H9 (cell line): ENCODE results near the gene SHISA8. TPM values are rescaled to one million over a fixed set of nuclear protein-coding genes. Genes with fewer than 3 reads are reported as not detected.

Experiments
- DNase-seq: peaks from one replicate; pipeline ENCODE4 v3.0.0-alpha.2; 2017
- H2AFZ ChIP-seq: one replicate; pipeline ENCODE4 v1.6.1; 2013; ENCODE audit warnings: mild to moderate bottlenecking, low read length, control low read depth, moderate library complexity
- H2AK5ac ChIP-seq: 2 replicates; pipeline ENCODE4 v1.6.1; 2013; ENCODE audit warnings: low read length, control low read depth, mixed read lengths; ENCODE audit not compliant: insufficient read length
- H2BK120ac ChIP-seq: one replicate; pipeline ENCODE4 v1.6.1; 2013; ENCODE audit warnings: low read depth, mild to moderate bottlenecking, low read length, control low read depth, inconsistent platforms; ENCODE audit not compliant: poor library complexity, severe bottlenecking
- H2BK12ac ChIP-seq: 2 replicates; pipeline ENCODE4 v1.6.1; 2013; ENCODE audit warnings: low read length, control low read depth, mixed read lengths, low read depth; ENCODE audit not compliant: insufficient read length
- H2BK15ac ChIP-seq: 2 replicates; pipeline ENCODE4 v1.6.1; 2013; ENCODE audit warnings: low read depth, low read length, control low read depth
- H2BK20ac ChIP-seq: one replicate; pipeline ENCODE4 v1.6.1; 2013; ENCODE audit warnings: low read depth, mild to moderate bottlenecking, low read length, control low read depth, inconsistent platforms; ENCODE audit not compliant: poor library complexity, severe bottlenecking
- H2BK5ac ChIP-seq: 2 replicates; pipeline ENCODE4 v1.6.1; 2013; ENCODE audit warnings: low read length, control low read depth, mixed read lengths; ENCODE audit not compliant: insufficient read length
- H3K14ac ChIP-seq: 2 replicates; pipeline ENCODE4 v1.6.1; 2013; ENCODE audit warnings: low read length, control low read depth; ENCODE audit not compliant: insufficient read depth
- H3K18ac ChIP-seq: 2 replicates; pipeline ENCODE4 v1.6.1; 2013; ENCODE audit warnings: low read depth, mild to moderate bottlenecking, mixed read lengths, low read length, control low read depth; ENCODE audit not compliant: insufficient read length
- H3K23ac ChIP-seq: 2 replicates; pipeline ENCODE4 v1.6.1; 2013; ENCODE audit warnings: low read length, control low read depth, mixed read lengths, low read depth; ENCODE audit not compliant: insufficient read length
- H3K23me2 ChIP-seq: 2 replicates; pipeline ENCODE4 v1.6.1; 2013; ENCODE audit warnings: low read depth, mild to moderate bottlenecking, mixed read lengths, low read length, control low read depth; ENCODE audit not compliant: insufficient read length, poor library complexity, severe bottlenecking
- H3K27ac ChIP-seq: 2 replicates; pipeline ENCODE4 v1.5.1; 2013; ENCODE audit warnings: low read length, control low read depth, mixed read lengths, low read depth; ENCODE audit not compliant: insufficient read length
- H3K27me3 ChIP-seq: 2 replicates; pipeline ENCODE4 v1.6.1; 2013; ENCODE audit warnings: low read length, control low read depth, inconsistent platforms; ENCODE audit not compliant: insufficient read depth
- H3K4ac ChIP-seq: 2 replicates; pipeline ENCODE4 v1.6.1; 2013; ENCODE audit warnings: low read depth, mild to moderate bottlenecking, control low read depth, inconsistent platforms, low read length, moderate library complexity
- H3K4me1 ChIP-seq: 2 replicates; pipeline ENCODE4 v1.6.1; 2013; ENCODE audit warnings: low read length, control low read depth, inconsistent platforms; ENCODE audit not compliant: insufficient read depth
- H3K4me2 ChIP-seq: 2 replicates; pipeline ENCODE4 v1.6.1; 2013; ENCODE audit warnings: low read length, control low read depth, mixed read lengths; ENCODE audit not compliant: insufficient read length, insufficient read depth
- H3K56ac ChIP-seq: 2 replicates; pipeline ENCODE4 v1.6.1; 2013; ENCODE audit warnings: low read depth, mild to moderate bottlenecking, mixed read lengths, low read length, control low read depth; ENCODE audit not compliant: insufficient read length
- H3K79me1 ChIP-seq: 2 replicates; pipeline ENCODE4 v1.6.1; 2013; ENCODE audit warnings: low read depth, mild to moderate bottlenecking, moderate library complexity, low read length, control low read depth, inconsistent platforms; ENCODE audit not compliant: insufficient read depth, poor library complexity, severe bottlenecking
- H3K79me2 ChIP-seq: 2 replicates; pipeline ENCODE4 v1.6.1; 2013; ENCODE audit warnings: low read length, control low read depth, inconsistent platforms; ENCODE audit not compliant: insufficient read depth
- H3K9ac ChIP-seq: 2 replicates; pipeline ENCODE4 v1.6.1; 2013; ENCODE audit warnings: low read length, control low read depth, mixed read lengths; ENCODE audit not compliant: insufficient read length; ENCODE audit errors: extremely low read depth
- H3K9me3 ChIP-seq: one replicate; pipeline ENCODE4 v1.6.1; 2013; ENCODE audit warnings: low read depth, low read length, inconsistent platforms; ENCODE audit not compliant: control insufficient read depth
- H3T11ph ChIP-seq: one replicate; pipeline ENCODE4 v1.6.1; 2013; ENCODE audit warnings: mild to moderate bottlenecking, low read length, control low read depth, inconsistent platforms
- H4K20me1 ChIP-seq: one replicate; pipeline ENCODE4 v1.6.1; 2013; ENCODE audit not compliant: control insufficient read depth, insufficient read length, insufficient read depth
- H4K5ac ChIP-seq: 2 replicates; pipeline ENCODE4 v1.6.1; 2013; ENCODE audit warnings: low read depth, mild to moderate bottlenecking, mixed read lengths, low read length, control low read depth; ENCODE audit not compliant: insufficient read length
- H4K8ac ChIP-seq: replicated peaks from 2 replicates; pipeline ENCODE4 v1.6.1; 2013; ENCODE audit warnings: low read length, control low read depth, mixed read lengths, low read depth; ENCODE audit not compliant: insufficient read length
- H4K91ac ChIP-seq: 2 replicates; pipeline ENCODE4 v1.6.1; 2013; ENCODE audit warnings: low read depth, mild to moderate bottlenecking, moderate library complexity, mixed read lengths, low read length, control low read depth; ENCODE audit not compliant: insufficient read length
- H3K27ac Mint-ChIP-seq, 3 experiments: 2 replicates in 2 of 3; 3 replicates in 1 of 3; pipeline ENCODE4 v1.8.0; 2020 to 2021; ENCODE audit warnings: mixed read lengths in 3 of 3, mild to moderate bottlenecking in 1 of 3, moderate library complexity in 1 of 3
- H3K27me3 Mint-ChIP-seq: 2 replicates; pipeline ENCODE4 v1.8.0; 2021; ENCODE audit warnings: low read depth, mild to moderate bottlenecking, moderate library complexity, mixed read lengths
- H3K36me3 Mint-ChIP-seq, 3 experiments: 2 replicates in 2 of 3; 3 replicates in 1 of 3; pipeline ENCODE4 v1.8.0; 2020 to 2021; ENCODE audit warnings: low read depth in 3 of 3, mixed read lengths in 3 of 3; ENCODE audit not compliant: insufficient read depth in 1 of 3
- H3K4me1 Mint-ChIP-seq, 2 experiments: 2 replicates each; pipeline ENCODE4 v1.8.0; 2020; ENCODE audit warnings: mixed read lengths in 2 of 2
- H3K4me3 Mint-ChIP-seq, 2 experiments: 2 replicates in 1 of 2; 3 replicates in 1 of 2; pipeline ENCODE4 v1.8.0; 2020 to 2021; ENCODE audit warnings: mild to moderate bottlenecking in 2 of 2, mixed read lengths in 2 of 2, moderate library complexity in 1 of 2
- H3K9me3 Mint-ChIP-seq, 2 experiments: 2 replicates in 1 of 2; 3 replicates in 1 of 2; pipeline ENCODE4 v1.8.0; 2020; ENCODE audit warnings: mild to moderate bottlenecking in 2 of 2, mixed read lengths in 2 of 2, moderate library complexity in 1 of 2
- CTCF ChIP-seq: fragments of 200-600 bp; sonication (generic); conservative IDR thresholded peaks from 3 replicates; pipeline ENCODE4 v1.8.0; 2021; ENCODE audit warnings: antibody characterized with exemption, mild to moderate bottlenecking
- WGBS: extraction: QIAGEN DNeasy Blood & Tissue Kit; methylation state at CpG from one replicate; pipeline ENCODE4 v1.1.7; 2013; ENCODE audit warnings: missing lambda C conversion rate, low lambda C conversion rate, mixed read lengths; ENCODE audit not compliant: insufficient read length; ENCODE audit errors: extremely low coverage; 5-methylcytosine and 5-hydroxymethylcytosine counted together
- total RNA-seq: library from RNA; stranded (reverse); gene quantifications from 2 replicates; pipeline ENCODE4 v1.2.1, GENCODE V29; 2021

SHISA8 gene
- total RNA-seq, 1 experiment from 2014 or later = 1.4 TPM

GRCh38 chr22:41913040-41913719 lies 1.7 kb downstream of the SHISA8 start:
- no peak for DNase-seq
- H3K9me3 Mint-ChIP-seq = no peaks in the 10 kb centered on the region; a peak in 2 of 5 replicates
- Histone ChIP-seq H3K14ac (no peak overlapping the region), H3K56ac (no peak overlapping the region), H3K27ac (no peak overlapping the region), H4K20me1 (peaks cover 2% of the 10 kb centered on the region), H3K79me1 (no peaks in the 10 kb centered on the region), H3K9ac (no peak overlapping the region), H2BK12ac (no peak overlapping the region), H2BK20ac (no peak overlapping the region), H2AFZ (no peak overlapping the region), H3K79me2 (no peaks in the 10 kb centered on the region), H2AK5ac (no peak overlapping the region), H3T11ph (no peak overlapping the region), H4K5ac (no peak overlapping the region), H2BK5ac (no peak overlapping the region), H3K4me1 (peaks cover 2% of the 10 kb centered on the region; the same call in 1 of the 2 replicates), H3K18ac (no peak overlapping the region), H4K91ac (no peak overlapping the region), H2BK15ac (no peak overlapping the region), H4K8ac (no peak overlapping the region), H3K23ac (no peak overlapping the region), H3K23me2 (peaks cover 6% of the 10 kb centered on the region), H3K9me3 (no peaks in the 10 kb centered on the region), H3K4ac (no peak overlapping the region), H2BK120ac (no peak overlapping the region), H3K27me3 (peaks cover 61% of the 10 kb centered on the region), H3K4me2 (no peak overlapping the region)
- no peak overlapping the region for H3K27ac Mint-ChIP-seq
- H3K4me3 Mint-ChIP-seq = peak overlapping the region; percentile 39 to 73
- whole genome bisulfite sequencing = no CpG with 5 or more reads among the region's 11 CpGs
- H3K36me3 Mint-ChIP-seq = peaks cover 0 to 1% (median 0%) of the 10 kb centered on the region in 3 experiments; a peak in 2 of 7 replicates
- H3K27me3 Mint-ChIP-seq = peaks cover 85% of the 10 kb centered on the region
- H3K4me1 Mint-ChIP-seq = peaks cover 12 to 30% of the 10 kb centered on the region in 2 experiments
- TF ChIP-seq CTCF = no peak
